ENCODE results near the gene SEC61A2. TPM values are rescaled to one million over a fixed set of nuclear protein-coding genes. Genes with fewer than 3 reads are reported as not detected.

Gene SEC61A2
- total RNA-seq, 2 donors from 2014 or later: 0.66 to 4.2 TPM

GRCh38 chr10:12111528-12111927, 17.9 kb upstream of the SEC61A2 start:
- H3K4me3 ChIP-seq: no peak overlapping the region
- ATAC-seq: no peak
- H3K36me3 ChIP-seq (replicated peaks in 1 of 2; ENCODE audit: insufficient read depth in 1 of 2, low read depth in 2 of 2): peaks cover 0 to 3% of the 10 kb centered on the region in 2 donors
- H3K4me1 ChIP-seq: no peaks in the 10 kb centered on the region
- TF ChIP-seq CTCF (IDR thresholded peaks at IDR 0.05) (no peak), POLR2A (IDR thresholded peaks at IDR 0.05) (no peak)
- intact Hi-C loops (cut with DNase I): no loop called here
- DNase-seq: no peak
- no peak overlapping the region for H3K27ac ChIP-seq
- H3K27me3 ChIP-seq: no peaks in the 10 kb centered on the region
- H3K9me3 ChIP-seq: no peaks in the 10 kb centered on the region

- Histone ChIP-seq H3K9me3 (no peaks in the 10 kb centered on the region), H3K4me1 (no peaks in the 10 kb centered on the region), H3K4me3 (no peak overlapping the region), H3K36me3 (replicated peaks in 1 of 2; ENCODE audit: insufficient read depth in 1 of 2, low read depth in 2 of 2) (peaks cover 0 to 4% of the 10 kb centered on the region in 2 donors), H3K27me3 (no peaks in the 10 kb centered on the region), H3K27ac (no peak overlapping the region)
- intact Hi-C loops (cut with DNase I): no loop called here
- DNase-seq: no peak
- whole genome bisulfite sequencing, 2 donors: 94 to 100% methylated on average over 2 of the region's 2 CpGs
- ATAC-seq: no peak
- TF ChIP-seq POLR2A (IDR thresholded peaks at IDR 0.05) (no peak), CTCF (IDR thresholded peaks at IDR 0.05) (no peak)
These were observed 15.8 kb upstream of the SEC61A2 start for GRCh38 chr10:12113627-12114026.

GRCh38 chr10:12121673-12122072, 7.8 kb upstream of the SEC61A2 start:
- no peak overlapping the region for H3K27ac ChIP-seq

GRCh38 chr10:12130237-12130872, 878 bp downstream of the SEC61A2 start:
- WGBS, 2 donors: 22 to 28% methylated on average over 10 to 11 of the region's 11 CpGs
- intact Hi-C loops (cut with DNase I): no loop called here
- TF ChIP-seq CTCF (IDR thresholded peaks at IDR 0.05): peak in 1 of 7 experiments; percentile 40
- no peak for TF ChIP-seq POLR2A (IDR thresholded peaks at IDR 0.05)
- no peaks in the 10 kb centered on the region for H3K27me3 ChIP-seq
- DNase-seq: peak in 2 of 4 donors; percentile 11 to 18
- no peaks in the 10 kb centered on the region for H3K4me1 ChIP-seq
- peak overlapping the region in 1 of 4 donors; percentile 97 for H3K27ac ChIP-seq
- H3K9me3 ChIP-seq: no peaks in the 10 kb centered on the region
- no peak for ATAC-seq
- H3K36me3 ChIP-seq (replicated peaks in 1 of 2; ENCODE audit: insufficient read depth in 1 of 2, low read depth in 2 of 2): no peaks in the 10 kb centered on the region
- peak overlapping the region; percentile 79 to 87 for H3K4me3 ChIP-seq

More at GRCh38 chr10:12121673-12122072, 7.8 kb upstream of the SEC61A2 start:
- H3K27me3 ChIP-seq: no peaks in the 10 kb centered on the region
- no peaks in the 10 kb centered on the region for H3K4me1 ChIP-seq
- 89 to 90% methylated on average over 4 of the region's 4 CpGs for WGBS, 2 donors
- TF ChIP-seq CTCF (IDR thresholded peaks at IDR 0.05) (no peak), POLR2A (IDR thresholded peaks at IDR 0.05) (no peak)
- DNase-seq (no peak), ATAC-seq (no peak)
- H3K9me3 ChIP-seq: no peaks in the 10 kb centered on the region
- intact Hi-C loops (cut with DNase I): no loop called here
- no peak overlapping the region for H3K4me3 ChIP-seq
- H3K36me3 ChIP-seq (replicated peaks in 1 of 2; ENCODE audit: insufficient read depth in 1 of 2, low read depth in 2 of 2): peaks cover 0 to 9% of the 10 kb centered on the region in 2 donors

- H3K4me1 ChIP-seq: no peaks in the 10 kb centered on the region
- no peak overlapping the region for H3K27ac ChIP-seq
- H3K4me3 ChIP-seq: no peak overlapping the region
- intact Hi-C loops (cut with DNase I): no loop called here
- TF ChIP-seq POLR2A (IDR thresholded peaks at IDR 0.05): no peak
- TF ChIP-seq CTCF (IDR thresholded peaks at IDR 0.05): no peak
- ATAC-seq (no peak), DNase-seq (no peak)
- 63 to 72% methylated on average over 3 of the region's 3 CpGs for WGBS, 2 donors
- H3K27me3 ChIP-seq: no peaks in the 10 kb centered on the region
- H3K36me3 ChIP-seq (replicated peaks in 1 of 2; ENCODE audit: insufficient read depth in 1 of 2, low read depth in 2 of 2): no peaks in the 10 kb centered on the region
- no peaks in the 10 kb centered on the region for H3K9me3 ChIP-seq
These were observed 6.2 kb downstream of the SEC61A2 start for GRCh38 chr10:12135631-12136030.

Measured in body of pancreas (tissue), 4 donors.